GM19452 (cell line): ENCODE measurements around the gene RASSF5.
A peak's percentile ranks its signal among the peaks of the same experiment; 100 is the strongest.

ENCODE experiments used
- ATAC-seq: cut with Tn5 transposase; IDR thresholded peaks from one replicate; pipeline ENCODE4 v1.9.1; 2021; ENCODE audit not compliant: unreplicated experiment

The RASSF5 gene

DNA sequence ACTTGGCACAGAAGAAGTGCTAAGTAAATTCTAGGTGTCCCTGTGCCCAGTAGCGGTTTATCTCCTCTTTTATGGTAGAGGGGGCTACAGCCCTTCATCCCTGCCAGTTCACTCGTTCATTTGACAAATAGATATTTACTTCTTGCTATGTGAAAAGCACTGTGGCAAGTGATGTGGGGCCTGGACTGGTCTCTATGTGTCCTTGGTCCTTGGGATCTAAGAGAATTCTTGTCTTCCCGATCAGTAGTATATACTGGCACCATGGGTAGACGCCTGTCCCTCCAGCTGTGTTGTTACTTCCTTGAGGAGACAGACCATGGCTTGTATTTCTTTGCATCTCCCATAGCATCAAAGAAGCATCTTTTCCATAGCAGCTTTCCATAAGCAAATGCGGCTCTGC is 75.2 kb downstream of the RASSF5 start:
- ATAC-seq = no peak

DNA sequence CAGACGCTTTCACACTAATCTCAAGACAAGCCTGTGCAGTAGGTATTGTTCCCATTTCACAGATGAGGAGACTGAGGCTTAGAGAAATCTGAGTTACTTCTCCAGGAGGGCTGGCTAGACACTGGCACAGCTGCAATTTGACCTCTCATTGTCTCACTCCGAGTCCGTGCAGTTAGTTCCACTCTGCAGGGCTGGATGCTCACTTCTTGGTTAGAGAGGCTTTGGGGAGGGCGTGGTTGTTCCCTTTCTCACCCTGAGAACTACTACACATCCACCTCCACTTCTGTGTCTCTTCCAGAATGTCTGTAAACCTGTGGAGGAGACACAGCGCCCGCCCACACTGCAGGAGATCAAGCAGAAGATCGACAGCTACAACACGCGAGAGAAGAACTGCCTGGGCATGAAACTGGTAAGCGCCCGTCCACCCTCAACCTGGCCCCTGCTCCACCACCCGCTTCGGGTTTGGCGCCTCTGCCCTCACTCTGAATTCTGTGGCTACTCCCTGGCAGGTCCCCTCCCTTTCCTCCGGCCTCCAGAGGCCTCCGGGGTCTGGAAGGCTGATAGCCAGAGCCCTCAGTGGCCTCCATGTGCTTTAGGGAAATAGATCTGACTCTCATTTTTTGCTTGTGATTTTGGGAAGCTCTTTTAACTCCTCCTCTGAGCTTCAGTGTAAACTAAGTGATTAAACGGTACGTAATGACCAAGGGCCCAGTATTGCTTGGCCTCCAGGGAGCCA is 75.8 kb downstream of the RASSF5 start:
- no peak for ATAC-seq

DNA sequence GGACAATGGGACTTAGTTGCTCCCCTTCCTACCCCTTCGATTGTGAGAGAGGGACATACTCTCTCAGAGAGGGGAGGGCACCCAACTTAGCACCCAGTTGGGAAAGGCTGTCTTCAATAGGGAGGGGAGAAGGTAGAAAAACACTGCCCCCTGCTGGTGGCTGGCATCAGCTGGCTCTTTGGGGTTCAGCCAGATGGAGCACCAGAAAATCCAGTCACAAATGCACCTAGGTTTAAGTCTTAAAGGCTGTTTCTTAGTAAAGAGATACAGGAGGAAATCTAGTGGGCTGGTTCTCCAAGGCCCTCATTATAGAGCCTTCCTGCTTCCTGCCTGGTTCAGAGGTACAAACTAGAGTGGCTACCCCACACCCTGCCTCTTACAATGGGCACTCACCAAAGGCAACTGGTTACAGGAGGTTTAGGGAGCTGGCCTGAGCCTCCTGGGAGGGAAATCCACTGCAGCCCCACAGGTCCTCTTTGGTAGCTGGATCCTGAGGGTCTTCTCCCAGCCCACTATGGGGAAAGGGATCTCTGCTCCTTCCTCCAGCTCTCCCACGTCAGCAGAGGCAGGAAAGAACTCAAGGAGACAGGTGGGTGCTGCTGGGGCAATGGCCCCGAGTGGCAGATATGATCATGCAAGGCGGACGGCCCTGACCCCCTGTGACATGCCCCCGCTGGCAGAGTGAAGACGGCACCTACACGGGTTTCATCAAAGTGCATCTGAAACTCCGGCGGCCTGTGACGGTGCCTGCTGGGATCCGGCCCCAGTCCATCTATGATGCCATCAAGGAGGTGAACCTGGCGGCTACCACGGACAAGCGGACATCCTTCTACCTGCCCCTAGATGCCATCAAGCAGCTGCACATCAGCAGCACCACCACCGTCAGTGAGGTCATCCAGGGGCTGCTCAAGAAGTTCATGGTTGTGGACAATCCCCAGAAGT is 76.6 kb downstream of the RASSF5 start:
- ATAC-seq = no peak

DNA sequence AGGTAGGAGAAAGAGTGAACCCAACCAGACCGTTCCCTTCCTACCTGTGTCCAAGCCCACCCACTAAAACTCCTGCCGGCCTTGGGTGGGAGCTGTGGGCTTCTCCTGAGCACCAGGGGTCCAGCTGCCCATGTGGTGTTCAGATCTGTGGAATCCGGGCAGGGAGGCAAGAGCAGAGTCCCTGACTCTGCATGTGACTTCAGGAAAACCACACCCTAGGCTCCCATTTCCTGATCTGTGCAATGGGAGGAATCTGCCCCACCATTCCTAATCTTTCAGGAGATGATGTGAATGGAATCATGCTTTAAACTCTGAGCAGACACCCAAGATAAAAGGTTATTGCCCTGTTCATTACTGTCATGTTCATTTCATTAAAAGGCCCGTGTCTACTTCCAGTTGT is 77.4 kb downstream of the RASSF5 start:
- ATAC-seq = no peak

DNA sequence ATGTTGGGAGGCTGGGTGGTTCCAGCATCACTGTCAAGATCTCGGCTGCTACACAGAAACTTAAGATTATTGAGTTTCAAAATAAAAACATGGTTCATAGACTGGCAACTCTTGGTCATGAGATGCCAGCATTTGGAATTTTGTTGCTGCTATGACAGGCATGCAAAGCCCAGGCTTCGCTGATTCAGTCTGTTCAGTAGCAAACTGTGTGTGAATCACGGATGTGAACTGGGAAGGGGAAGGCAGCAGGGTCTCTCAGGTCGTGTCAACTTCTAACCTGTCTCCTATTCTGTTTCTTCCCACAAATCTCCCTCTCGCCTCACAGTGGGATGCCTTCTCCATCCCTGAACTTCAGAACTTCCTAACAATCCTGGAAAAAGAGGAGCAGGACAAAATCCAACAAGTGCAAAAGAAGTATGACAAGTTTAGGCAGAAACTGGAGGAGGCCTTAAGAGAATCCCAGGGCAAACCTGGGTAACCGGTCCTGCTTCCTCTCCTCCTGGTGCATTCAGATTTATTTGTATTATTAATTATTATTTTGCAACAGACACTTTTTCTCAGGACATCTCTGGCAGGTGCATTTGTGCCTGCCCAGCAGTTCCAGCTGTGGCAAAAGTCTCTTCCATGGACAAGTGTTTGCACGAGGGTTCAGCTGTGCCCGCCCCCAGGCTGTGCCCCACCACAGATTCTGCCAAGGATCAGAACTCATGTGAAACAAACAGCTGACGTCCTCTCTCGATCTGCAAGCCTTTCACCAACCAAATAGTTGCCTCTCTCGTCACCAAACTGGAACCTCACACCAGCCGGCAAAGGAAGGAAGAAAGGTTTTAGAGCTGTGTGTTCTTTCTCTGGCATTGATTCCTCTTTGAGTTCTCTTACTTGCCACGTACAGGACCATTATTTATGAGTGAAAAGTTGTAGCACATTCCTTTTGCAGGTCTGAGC is 79.4 kb downstream of the RASSF5 start:
- no peak for ATAC-seq

DNA sequence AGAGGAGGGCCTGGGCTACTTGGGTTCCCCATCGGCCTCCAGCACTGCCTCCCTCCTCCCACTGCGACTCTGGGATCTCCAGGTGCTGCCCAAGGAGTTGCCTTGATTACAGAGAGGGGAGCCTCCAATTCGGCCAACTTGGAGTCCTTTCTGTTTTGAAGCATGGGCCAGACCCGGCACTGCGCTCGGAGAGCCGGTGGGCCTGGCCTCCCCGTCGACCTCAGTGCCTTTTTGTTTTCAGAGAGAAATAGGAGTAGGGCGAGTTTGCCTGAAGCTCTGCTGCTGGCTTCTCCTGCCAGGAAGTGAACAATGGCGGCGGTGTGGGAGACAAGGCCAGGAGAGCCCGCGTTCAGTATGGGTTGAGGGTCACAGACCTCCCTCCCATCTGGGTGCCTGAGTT is 80.6 kb downstream of the RASSF5 start:
- no peak for ATAC-seq

DNA sequence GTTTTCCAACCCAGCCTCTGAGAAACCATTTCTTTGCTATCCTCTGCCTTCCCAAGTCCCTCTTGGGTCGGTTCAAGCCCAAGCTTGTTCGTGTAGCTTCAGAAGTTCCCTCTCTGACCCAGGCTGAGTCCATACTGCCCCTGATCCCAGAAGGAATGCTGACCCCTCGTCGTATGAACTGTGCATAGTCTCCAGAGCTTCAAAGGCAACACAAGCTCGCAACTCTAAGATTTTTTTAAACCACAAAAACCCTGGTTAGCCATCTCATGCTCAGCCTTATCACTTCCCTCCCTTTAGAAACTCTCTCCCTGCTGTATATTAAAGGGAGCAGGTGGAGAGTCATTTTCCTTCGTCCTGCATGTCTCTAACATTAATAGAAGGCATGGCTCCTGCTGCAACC is 81.2 kb downstream of the RASSF5 start:
- ATAC-seq = no peak

DNA sequence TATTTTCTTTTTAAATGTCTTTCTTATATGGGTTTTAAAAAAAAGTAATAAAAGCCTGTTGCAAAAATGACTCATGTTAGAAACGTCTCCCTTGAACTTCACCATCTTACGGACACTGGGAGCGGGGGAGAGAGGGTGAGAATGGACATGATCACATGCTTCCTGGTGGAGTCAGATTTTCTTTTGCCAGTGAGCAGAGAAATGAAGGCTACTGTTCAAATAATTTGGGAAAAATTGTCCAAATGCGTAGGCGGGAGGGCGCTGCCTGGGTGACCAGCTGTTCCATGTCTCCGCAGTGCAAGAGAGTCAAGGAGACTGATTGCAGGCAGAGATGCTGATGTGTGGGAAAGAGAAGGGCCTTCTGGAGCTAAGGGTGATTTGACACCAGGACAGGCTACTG is 81.9 kb downstream of the RASSF5 start:
- no peak for ATAC-seq

DNA sequence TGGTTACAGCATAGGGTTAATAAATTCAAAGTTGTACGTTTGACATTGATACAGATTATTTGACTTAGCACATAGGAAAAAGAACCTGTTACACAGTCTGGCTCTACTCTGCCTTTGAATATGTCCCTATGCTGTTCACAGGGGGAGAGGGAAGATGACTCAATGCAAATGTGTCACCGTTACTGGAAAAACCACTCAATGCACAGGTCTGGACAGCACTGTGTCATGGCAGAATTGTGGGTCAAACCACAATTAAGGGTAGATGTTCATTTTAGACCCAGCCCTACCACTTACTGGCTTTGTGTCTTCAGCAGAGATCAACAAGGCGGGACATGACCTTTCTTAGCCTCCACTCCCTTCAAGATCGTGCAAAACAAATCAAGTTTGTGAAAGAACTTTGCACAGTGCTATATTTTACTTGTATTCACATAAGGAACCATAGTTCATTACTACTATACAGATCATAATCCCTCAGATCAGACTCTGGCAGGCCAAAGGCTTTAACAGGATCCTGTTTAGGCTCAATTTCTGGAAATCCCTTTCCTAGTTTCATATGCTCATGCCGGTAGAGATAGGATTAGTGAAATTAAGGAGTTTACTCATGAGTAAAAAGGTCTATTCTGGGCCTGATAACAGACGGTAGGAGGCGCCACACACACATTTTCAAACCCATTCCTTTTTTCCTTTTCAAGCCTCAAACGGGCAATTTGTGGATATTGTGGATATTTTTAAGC is 82.9 kb downstream of the RASSF5 start:
- peak; percentile 62 for ATAC-seq

DNA sequence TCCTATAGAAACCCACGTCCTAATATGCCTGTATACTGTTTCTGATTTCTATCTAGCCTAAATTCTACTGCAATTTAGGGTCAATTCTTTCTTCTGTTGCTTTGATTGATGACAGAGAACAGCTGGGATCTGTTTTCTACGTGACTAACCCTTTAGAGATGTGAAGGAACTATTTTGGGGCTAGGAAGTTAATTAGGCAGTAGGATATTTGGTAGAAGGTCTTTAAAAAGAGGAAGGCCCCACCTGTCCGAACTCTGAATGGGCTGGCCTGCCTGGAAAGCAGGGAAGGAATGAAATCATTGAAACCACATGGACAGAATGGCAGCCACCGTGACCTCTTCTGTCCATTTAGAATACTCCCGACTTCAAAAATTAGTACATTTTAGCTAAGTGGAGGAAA is 83.9 kb downstream of the RASSF5 start:
- no peak for ATAC-seq

DNA sequence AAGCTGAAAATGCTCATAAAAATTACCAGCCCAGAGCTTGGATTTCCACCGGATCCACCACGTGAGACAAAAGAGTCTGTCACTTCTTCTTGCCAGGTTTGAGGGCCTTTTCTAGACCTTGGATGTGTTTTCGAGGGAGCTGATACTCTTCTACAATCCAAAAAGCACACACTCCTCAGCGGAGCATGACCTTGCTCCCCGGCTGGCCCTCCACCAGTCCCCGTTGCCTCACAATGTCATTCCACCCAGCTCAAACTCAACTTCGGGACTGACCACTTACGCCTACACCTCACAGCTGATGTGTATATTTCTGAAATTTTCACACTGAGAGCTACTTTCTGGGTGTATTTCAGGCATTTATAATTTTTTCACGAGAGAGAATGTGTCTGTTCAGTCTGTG is 84.4 kb downstream of the RASSF5 start:
- no peak for ATAC-seq

DNA sequence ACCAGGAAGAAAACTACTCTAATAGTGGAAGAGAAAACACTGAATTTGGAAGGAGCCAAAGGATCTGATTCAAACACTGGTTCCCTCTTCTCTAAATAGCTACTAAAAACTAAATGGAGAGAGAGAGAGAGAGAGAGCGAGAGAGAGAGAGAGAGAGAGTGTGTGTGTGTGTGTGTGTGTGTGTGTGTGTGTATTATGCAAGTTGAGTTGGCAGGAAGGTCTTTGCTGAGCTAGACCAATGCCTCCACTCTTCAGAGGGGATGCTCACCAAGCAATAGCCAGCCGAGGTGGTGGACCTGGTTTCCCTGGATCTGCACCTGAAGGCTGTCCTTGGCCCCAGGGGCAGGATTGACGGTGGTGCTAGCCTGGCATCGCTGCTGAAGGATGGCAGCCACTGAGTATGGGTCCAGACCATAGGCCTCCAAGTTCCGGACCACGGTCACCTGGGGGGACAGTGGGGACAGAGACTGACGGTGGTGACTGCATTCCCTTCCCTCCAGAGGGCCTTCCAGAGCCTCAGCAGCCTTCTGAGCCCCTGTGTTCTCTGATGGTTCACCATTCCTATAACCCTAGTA is 86.1 kb downstream of the RASSF5 start:
- ATAC-seq = no peak

DNA sequence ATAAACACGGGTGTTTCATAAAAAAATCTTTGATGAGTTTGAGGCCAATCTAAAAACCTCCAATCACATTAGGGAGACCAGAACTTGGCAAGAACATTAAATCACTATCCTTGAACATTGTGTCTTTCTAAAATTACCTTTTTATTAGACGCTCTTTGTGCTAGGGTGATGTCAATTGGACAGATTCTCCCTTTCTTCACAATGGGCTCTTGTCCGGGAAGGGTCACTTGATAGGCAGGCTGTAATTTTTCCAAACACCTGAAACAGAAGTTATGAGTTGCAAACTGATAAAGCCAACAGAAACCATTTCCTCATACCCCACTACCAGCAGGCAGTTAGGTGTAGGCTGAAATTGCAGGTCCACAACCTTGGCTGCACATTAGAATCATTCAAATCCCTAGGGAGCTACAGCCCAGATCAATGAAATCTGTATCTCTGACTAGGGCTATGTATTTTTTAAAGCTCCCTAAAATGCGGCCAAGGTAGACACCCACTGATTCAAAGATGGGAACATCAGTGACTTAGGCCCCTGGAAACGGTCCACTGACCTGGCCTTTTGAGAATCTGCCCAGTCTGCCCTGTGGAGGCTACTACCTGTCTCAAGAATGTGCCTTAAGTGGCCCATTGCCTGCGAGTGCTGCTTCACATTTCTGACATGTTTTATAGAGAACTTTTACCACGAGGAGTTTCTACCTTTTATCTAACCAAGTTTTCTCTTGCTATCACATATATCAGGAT is 88.4 kb downstream of the RASSF5 start:
- no peak for ATAC-seq

DNA sequence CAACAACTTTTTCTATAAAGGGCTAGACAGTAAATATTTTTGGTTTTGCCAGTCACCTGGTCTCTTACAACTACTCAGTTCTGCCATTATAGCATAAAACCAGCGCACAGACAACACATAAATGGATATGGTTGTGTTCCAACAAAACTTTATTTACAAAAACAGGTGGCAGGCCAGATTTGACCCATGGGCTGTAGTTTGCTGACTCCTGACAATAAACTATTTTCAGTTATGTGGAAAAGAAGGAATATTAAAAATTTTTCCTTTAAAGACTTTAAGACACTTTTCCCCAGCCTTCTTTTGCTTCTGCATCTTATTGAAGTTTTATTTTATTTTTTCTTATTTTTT is 89.0 kb downstream of the RASSF5 start:
- ATAC-seq = no peak

DNA sequence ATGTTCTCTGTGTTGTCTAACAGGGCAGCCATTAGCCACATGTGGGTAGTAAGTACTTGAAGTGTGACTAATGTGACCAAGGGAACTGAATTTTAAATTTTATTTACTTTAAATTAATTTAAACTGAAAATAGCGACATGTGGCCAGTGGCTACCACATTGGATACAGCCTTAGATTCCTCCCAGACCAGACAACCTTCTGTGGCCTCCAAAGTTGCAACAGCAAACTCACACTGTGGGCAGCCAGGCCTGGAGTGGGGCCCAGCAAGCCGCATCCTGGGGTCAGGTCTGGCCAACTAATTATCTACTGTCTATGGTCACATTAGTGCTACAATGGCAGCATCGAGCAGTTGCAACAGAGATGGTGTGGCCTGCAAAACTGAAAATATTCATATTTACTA is 93.2 kb downstream of the RASSF5 start:
- ATAC-seq = no peak

DNA sequence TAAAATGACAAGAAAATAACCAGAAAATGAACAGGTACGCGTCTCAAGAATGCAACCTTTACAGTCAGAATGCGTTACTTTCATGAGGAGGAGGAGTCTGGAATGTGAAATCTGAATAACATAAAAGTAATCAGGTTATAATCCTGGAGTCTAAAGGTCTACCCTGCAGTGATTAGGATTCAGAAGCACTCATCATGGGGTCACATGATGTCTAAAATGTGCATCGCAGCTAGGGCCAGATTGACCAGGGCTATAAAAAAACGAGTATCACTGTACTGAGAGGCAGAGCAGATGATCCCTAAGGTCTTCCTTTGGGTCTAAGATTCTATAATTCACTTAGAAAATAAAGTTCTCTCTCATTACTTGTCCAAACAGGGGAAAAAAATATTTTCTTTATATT is 97.5 kb downstream of the RASSF5 start:
- ATAC-seq = no peak

DNA sequence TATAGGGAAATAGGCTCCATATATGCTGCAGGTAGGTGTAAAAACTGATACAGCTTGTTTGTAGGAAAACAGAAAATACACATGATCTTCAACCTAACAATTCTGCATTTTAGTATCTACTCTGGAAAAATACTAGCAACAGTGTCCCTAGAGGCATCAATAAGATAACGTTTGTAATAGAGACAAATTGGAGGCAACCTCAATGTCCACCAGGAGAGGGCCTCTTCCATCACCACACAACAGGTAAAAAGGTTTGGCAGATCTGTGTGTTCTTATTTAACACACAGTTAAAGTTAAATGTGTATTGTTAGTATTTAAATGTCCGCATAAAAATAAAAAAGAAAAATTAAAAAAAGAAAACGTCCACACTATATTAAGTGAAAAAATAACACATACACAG is 99.5 kb downstream of the RASSF5 start:
- ATAC-seq = no peak

DNA sequence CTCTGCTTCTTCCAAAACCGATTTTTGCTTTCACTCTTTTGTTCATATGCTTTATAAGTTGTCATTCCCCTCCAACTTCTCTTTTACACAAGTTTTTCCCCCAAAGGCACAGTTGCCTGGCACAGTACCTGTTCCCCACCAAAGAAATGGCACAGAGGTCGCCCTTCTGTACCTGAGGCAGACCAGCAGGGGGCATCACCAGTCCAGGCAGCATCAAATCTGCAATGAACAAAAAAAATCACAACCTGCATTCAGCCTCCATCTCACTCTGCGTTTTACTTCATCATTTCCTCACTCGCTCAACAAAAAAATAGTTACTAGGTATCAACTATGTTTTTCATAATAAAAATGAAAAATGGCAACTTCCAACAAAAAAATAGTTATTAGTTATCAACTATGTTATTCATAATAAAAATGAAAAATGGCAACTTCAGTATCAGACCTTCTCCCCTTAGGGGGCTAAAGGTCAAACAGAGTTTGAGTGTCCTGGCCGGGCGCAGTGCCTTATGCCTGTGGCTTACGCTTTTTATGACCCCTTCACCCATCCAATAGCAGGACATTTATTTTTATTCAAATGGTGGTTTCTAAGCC is 100.9 kb downstream of the RASSF5 start:
- ATAC-seq = no peak
